ENCODE results near the gene GNRH2. TPM values are rescaled to one million over a fixed set of nuclear protein-coding genes. Genes with fewer than 3 reads are reported as not detected.

GNRH2 gene
- total RNA-seq (1 to 10 TPM in 1 of 5 donors, not detected in 4; 8.0 TPM), polyA plus RNA-seq (1 to 10 TPM in 1 of 3 donors, not detected in 2; 1.4 TPM)
- long read RNA-seq, donor 1 = 0 reads
- long read RNA-seq, donor 2 = 0 reads
- long read RNA-seq, donor 3 = 0 reads
- long read RNA-seq, donor 4 = 0 reads
- long read RNA-seq, donor 5 = 0 reads
- long read RNA-seq, donor 6 = 0 reads
- long read RNA-seq, donor 7 = 0 reads
- long read RNA-seq, donor 8 = 0 reads
- long read RNA-seq, donor 9 = 0 reads
- long read RNA-seq, donor 10 = 0 reads

GRCh38 chr20:3043322-3043721 is at the start of gene GNRH2:
Gene GNRH2 (plus strand): TSS chr20:3043622. CDS start chr20:3044415, 793 bp downstream.
- Histone ChIP-seq H3K27me3 (no peaks in the 10 kb centered on the region), H3K4me3 (no peak within 1 kb of the TSS), H3K36me3 (peaks cover 19 to 36% (median 34%) of the 10 kb centered on the region in 4 donors), H3K27ac (peak within 1 kb of the TSS; percentile 53 to 94 (median 67)), H3K4me1 (peaks cover 18 to 52% (median 46%) of the 10 kb centered on the region in 4 donors), H3K9me3 (no peaks in the 10 kb centered on the region)
- intact Hi-C loops (cut with DNase I; ENCODE audit: low total_unique reads) = no loop called here
- DNase-seq = no peak
- no peak for TF ChIP-seq CTCF (IDR thresholded peaks at IDR 0.05)
- TF ChIP-seq POLR2AphosphoS5 (IDR thresholded peaks at IDR 0.05) = no peak
- no peak for TF ChIP-seq POLR2A (IDR thresholded peaks at IDR 0.05)
- no peak for TF ChIP-seq EP300 (IDR thresholded peaks at IDR 0.05)
- WGBS, 5 donors = 73 to 90% (median 86%) methylated on average over 1 to 3 of the region's 3 CpGs

DNA sequence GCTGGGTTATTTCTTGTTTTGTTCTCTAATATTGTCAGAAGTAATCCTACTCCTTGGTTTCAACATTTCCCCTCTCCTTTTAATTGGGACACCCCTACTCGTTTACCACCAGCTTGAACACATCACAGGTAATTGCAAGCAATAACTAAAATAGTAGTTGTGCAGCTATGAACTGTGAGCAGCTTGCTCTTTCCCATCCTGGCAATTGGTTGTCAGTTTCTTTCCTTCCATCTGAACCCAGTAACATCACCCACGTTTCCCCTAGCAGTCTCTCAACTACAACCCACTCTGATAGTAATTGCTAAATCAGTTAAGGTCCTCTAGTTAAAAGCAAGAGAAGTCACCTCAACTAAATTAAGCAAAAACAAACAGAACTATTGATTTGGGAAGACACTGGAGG is 47.6 kb upstream of the GNRH2 start:
- Histone ChIP-seq H3K4me1 (no peaks in the 10 kb centered on the region), H3K4me3 (no peak overlapping the region), H3K36me3 (peaks cover 29 to 76% (median 64%) of the 10 kb centered on the region in 4 donors), H3K9me3 (no peaks in the 10 kb centered on the region), H3K27ac (no peak overlapping the region), H3K27me3 (no peaks in the 10 kb centered on the region)
- TF ChIP-seq POLR2AphosphoS5 (IDR thresholded peaks at IDR 0.05) (no peak), EP300 (IDR thresholded peaks at IDR 0.05) (no peak), CTCF (IDR thresholded peaks at IDR 0.05) (no peak)
- WGBS, 5 donors = 75 to 87% (median 79%) methylated on average over 2 of the region's 2 CpGs
- intact Hi-C loops (cut with DNase I; ENCODE audit: low total_unique reads) = no loop called here
- no peak for DNase-seq

DNA sequence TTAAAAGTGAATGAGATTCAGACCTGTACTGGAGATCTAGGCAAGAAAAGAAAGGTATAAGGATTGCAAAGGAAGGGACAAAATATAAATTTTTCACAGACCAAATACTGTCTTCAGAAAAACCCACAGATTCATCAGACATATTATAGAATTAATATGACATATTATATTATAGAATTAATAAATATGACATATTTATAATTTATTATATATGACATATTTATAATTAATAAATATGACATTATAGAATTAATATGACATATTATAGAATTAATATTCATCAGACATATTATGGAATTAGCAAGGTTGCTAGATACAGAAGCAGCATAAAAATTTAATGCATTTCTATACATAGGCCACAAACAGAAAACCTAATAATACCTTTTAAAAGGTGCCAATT is 44.7 kb upstream of the GNRH2 start:
- DNase-seq = no peak
- Histone ChIP-seq H3K36me3 (peaks cover 13 to 51% (median 39%) of the 10 kb centered on the region in 4 donors), H3K4me3 (no peak overlapping the region), H3K27me3 (no peaks in the 10 kb centered on the region), H3K27ac (no peak overlapping the region), H3K4me1 (no peaks in the 10 kb centered on the region), H3K9me3 (no peaks in the 10 kb centered on the region)
- intact Hi-C loops (cut with DNase I; ENCODE audit: low total_unique reads) = no loop called here
- TF ChIP-seq POLR2AphosphoS5 (IDR thresholded peaks at IDR 0.05) = no peak
- no peak for TF ChIP-seq POLR2A (IDR thresholded peaks at IDR 0.05)
- no peak for TF ChIP-seq CTCF (IDR thresholded peaks at IDR 0.05)
- TF ChIP-seq EP300 (IDR thresholded peaks at IDR 0.05) = no peak

- WGBS, 5 donors = 43 to 69% (median 48%) methylated on average over 7 of the region's 7 CpGs
- Histone ChIP-seq H3K4me1 (no peaks in the 10 kb centered on the region), H3K4me3 (no peak overlapping the region), H3K9me3 (no peaks in the 10 kb centered on the region), H3K27ac (no peak overlapping the region), H3K27me3 (no peaks in the 10 kb centered on the region), H3K36me3 (peaks cover 8 to 51% (median 39%) of the 10 kb centered on the region in 4 donors)
- TF ChIP-seq POLR2A (IDR thresholded peaks at IDR 0.05) (no peak), POLR2AphosphoS5 (IDR thresholded peaks at IDR 0.05) (no peak), CTCF (IDR thresholded peaks at IDR 0.05) (peak in 1 of 7 experiments; percentile 37)
- intact Hi-C loops (cut with DNase I; ENCODE audit: low total_unique reads) = no loop called here
- DNase-seq = peak in 1 of 2 donors; percentile 76
These were observed 42.4 kb upstream of the GNRH2 start for GRCh38 chr20:3000852-3001523.
